HepG2 (cell line): ENCODE results near the gene CHMP6. TPM values are rescaled to one million over a fixed set of nuclear protein-coding genes. Genes with fewer than 3 reads are reported as not detected.

Experiments used
- ARNT ChIP-seq: fragments of 450-650 bp; IDR thresholded peaks from 2 replicates; pipeline ENCODE4 v1.6.1; 2017
- DMAP1 ChIP-seq: IDR thresholded peaks from 2 replicates; pipeline ENCODE4 v1.6.1; 2016
- IKZF4 ChIP-seq: sonication (generic); formaldehyde crosslinking; IDR thresholded peaks from 2 replicates; pipeline ENCODE4 v1.5.1; 2020; ENCODE audit warnings: borderline replicate concordance, mild to moderate bottlenecking, low read depth, missing genetic modification reagents; ENCODE audit errors: not compliant biosample characterization
- ISX ChIP-seq: sonication (generic); formaldehyde crosslinking; conservative IDR thresholded peaks from 2 replicates; pipeline ENCODE4 v1.5.0; 2020; ENCODE audit warnings: missing genetic modification reagents
- MXI1 ChIP-seq: IDR thresholded peaks from 3 replicates; pipeline ENCODE4 v1.6.1; 2012; ENCODE audit warnings: low read depth, low read length, inconsistent platforms, borderline replicate concordance
- NR2C2 ChIP-seq: sonication (generic); formaldehyde crosslinking; IDR thresholded peaks from 2 replicates; pipeline ENCODE4 v1.4.0; 2020; ENCODE audit warnings: missing genetic modification reagents, mild to moderate bottlenecking, moderate library complexity, borderline replicate concordance
- PAWR ChIP-seq: sonication (generic); formaldehyde crosslinking; IDR thresholded peaks from 2 replicates; pipeline ENCODE4 v1.4.0; 2020; ENCODE audit warnings: missing genetic modification reagents, mild to moderate bottlenecking, borderline replicate concordance
- PRMT3 ChIP-seq: sonication (generic); formaldehyde crosslinking; IDR thresholded peaks from 2 replicates; pipeline ENCODE4 v1.8.1; 2022; ENCODE audit warnings: low read depth, mild to moderate bottlenecking, moderate library complexity, missing genetic modification reagents, borderline replicate concordance
- RELA ChIP-seq: sonication (generic); formaldehyde crosslinking; IDR thresholded peaks from 2 replicates; pipeline ENCODE4 v1.4.0; 2020; ENCODE audit warnings: missing genetic modification reagents
- RXRA ChIP-seq: sonication (generic); formaldehyde crosslinking; IDR thresholded peaks from 2 replicates; pipeline ENCODE4 v1.5.1; 2020; ENCODE audit warnings: missing genetic modification reagents
- SRSF9 ChIP-seq: fragments of 200-400 bp; formaldehyde crosslinking; IDR thresholded peaks from 2 replicates; pipeline ENCODE4 v1.6.1; 2018; ENCODE audit warnings: borderline replicate concordance, mild to moderate bottlenecking, low read depth, low read length; ENCODE audit not compliant: insufficient read depth, poor library complexity, severe bottlenecking
- TGIF2 ChIP-seq: IDR thresholded peaks from 2 replicates; pipeline ENCODE4 v1.6.1; 2016; ENCODE audit warnings: control low read depth, missing compliant biosample characterization
- U2AF1 ChIP-seq: fragments of 200-400 bp; formaldehyde crosslinking; optimal IDR thresholded peaks from 2 replicates; pipeline ENCODE3; 2017; ENCODE audit warnings: mild to moderate bottlenecking, low read depth, low read length
- ZMAT3 ChIP-seq: sonication (generic); formaldehyde crosslinking; conservative IDR thresholded peaks from 2 replicates; pipeline ENCODE4 v1.7.0; 2021; ENCODE audit warnings: missing genetic modification reagents
- ZMYM3 ChIP-seq: sonication (generic); formaldehyde crosslinking; IDR thresholded peaks from 2 replicates; pipeline ENCODE4 v1.5.1; 2020; ENCODE audit warnings: mild to moderate bottlenecking, missing genetic modification reagents
- ZNF207 ChIP-seq: fragments of 450-650 bp; IDR thresholded peaks from 2 replicates; pipeline ENCODE4 v1.6.1; 2016; ENCODE audit warnings: antibody characterized with exemption, borderline replicate concordance
- ZNF263 ChIP-seq: sonication (generic); formaldehyde crosslinking; IDR thresholded peaks from 2 replicates; pipeline ENCODE4 v1.4.0; 2020; ENCODE audit warnings: missing genetic modification reagents
- ZNF431 ChIP-seq: sonication (generic); formaldehyde crosslinking; IDR thresholded peaks from 2 replicates; pipeline ENCODE4 v1.9.0; 2022; ENCODE audit warnings: missing genetic modification reagents, low read depth, mild to moderate bottlenecking, borderline replicate concordance
- ZNF549 ChIP-seq: sonication (generic); formaldehyde crosslinking; IDR thresholded peaks from 2 replicates; pipeline ENCODE4 v1.5.0; 2020; ENCODE audit warnings: missing genetic modification reagents
- ZNF883 ChIP-seq: sonication (generic); formaldehyde crosslinking; IDR thresholded peaks from 2 replicates; pipeline ENCODE4 v1.5.1; 2020; ENCODE audit warnings: mild to moderate bottlenecking, missing genetic modification reagents; ENCODE audit errors: not compliant biosample characterization
- ZSCAN9 ChIP-seq: IDR thresholded peaks from 2 replicates; pipeline ENCODE4 v1.6.1; 2016; ENCODE audit warnings: borderline replicate concordance
- polyA plus RNA-seq, 8 experiments: library from polyadenylated mRNA; depleted of rRNA in 3 of 8; stranded (reverse) in 7 of 8; unstranded in 1 of 8; fragments of >200 nt; fragmentation: Illumina TruSeq in 4 of 8; extraction: Trizol in 4 of 8; gene quantifications; 2 replicates each; pipeline versions ENCODE4 v1.2.1 to v1.2.3, GENCODE V29; 2011 to 2016; ENCODE audit warnings: low read depth in 4 of 8, missing spikeins in 1 of 8, mixed read lengths in 1 of 8; ENCODE audit not compliant: insufficient read depth in 1 of 8
- total RNA-seq, 5 experiments: library from RNA; depleted of rRNA; stranded (reverse); fragments of >200 nt; fragmentation: Illumina TruSeq; extraction: Trizol; gene quantifications; 2 replicates each; pipeline ENCODE4 v1.2.3, GENCODE V29; 2016; ENCODE audit warnings: low read depth in 1 of 5
- TF ChIP-seq, protein P1 (sequence below): sonication (generic); formaldehyde crosslinking; IDR thresholded peaks from 2 replicates; pipeline ENCODE4 v1.8.0; 2022; ENCODE audit warnings: missing genetic modification reagents, low read depth, mild to moderate bottlenecking, borderline replicate concordance
- TF ChIP-seq, protein P2 (sequence below): sonication (generic); formaldehyde crosslinking; IDR thresholded peaks from 2 replicates; pipeline ENCODE4 v1.4.0; 2020; ENCODE audit warnings: missing genetic modification reagents
- TF ChIP-seq, protein P3 (sequence below): sonication (generic); formaldehyde crosslinking; IDR thresholded peaks from 2 replicates; pipeline ENCODE4 v1.8.0; 2022; ENCODE audit warnings: mild to moderate bottlenecking, missing genetic modification reagents

The CHMP6 gene
- total and polyA plus RNA-seq, 2 of the 13 experiments (the other 11 are each of a cell fraction or from before 2014, with no cell fraction given): 11.1 to 24.2 TPM

DNA sequence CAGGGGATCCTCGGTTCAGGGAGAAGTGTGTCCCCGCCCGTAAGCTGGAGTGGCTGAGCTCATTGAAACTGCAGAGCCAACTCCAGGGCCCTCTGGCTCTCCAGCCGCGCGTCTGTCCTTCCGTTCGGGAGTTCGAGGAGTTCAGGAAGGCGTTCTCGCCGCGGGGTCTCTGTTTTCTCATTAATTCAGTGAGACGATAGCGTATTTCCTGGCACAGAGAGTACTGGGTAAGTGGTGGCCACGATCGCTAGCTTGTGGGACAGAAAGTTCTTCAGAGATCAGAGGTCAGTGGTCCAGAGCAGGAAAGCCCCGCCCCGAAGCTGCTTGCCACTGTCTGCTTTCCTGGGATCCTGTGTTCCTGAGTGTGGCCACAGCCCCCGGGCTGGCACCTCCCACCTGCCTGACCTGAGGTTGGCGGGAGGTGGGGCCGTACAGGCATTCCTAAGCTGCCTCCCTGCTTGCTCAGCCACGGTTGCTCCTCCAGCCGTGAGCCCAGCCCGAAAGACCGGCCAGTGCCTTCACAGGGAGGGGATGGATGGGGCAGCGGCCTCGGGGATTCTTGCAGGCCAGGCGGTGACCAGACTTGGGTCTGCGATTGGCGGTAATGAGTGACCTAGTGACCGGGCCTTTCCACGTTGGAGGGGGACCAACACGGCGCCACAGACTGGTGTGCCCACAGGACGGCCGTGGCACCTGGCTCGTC lies 52.2 kb downstream of the CHMP6 start (continued):
- TF ChIP-seq ZNF207 (no peak), ZMYM3 (CRISPR knock-in tag) (no peak), TGIF2 (CRISPR knock-in tag) (peak; percentile 61; the same call in 1 of the 2 replicates), ZSCAN9 (CRISPR knock-in tag) (peak; percentile 71), NR2C2 (CRISPR knock-in tag) (peak; percentile 77), PAWR (CRISPR knock-in tag) (no peak), PRMT3 (CRISPR knock-in tag) (no peak), ZMAT3 (CRISPR knock-in tag) (peak; percentile 80; the same call in 1 of the 2 replicates), ARNT (no peak), MXI1 (no peak; the same call in 2 of the 3 replicates), ZNF431 (CRISPR knock-in tag) (no peak), ZNF883 (CRISPR knock-in tag) (no peak), RELA (CRISPR knock-in tag) (peak; percentile 29; the same call in 1 of the 2 replicates), ZNF263 (CRISPR knock-in tag) (no peak), IKZF4 (CRISPR knock-in tag) (no peak), SRSF9 (no peak), ZNF549 (CRISPR knock-in tag) (no peak), U2AF1 (no peak), RXRA (peak; percentile 75), DMAP1 (CRISPR knock-in tag) (no peak; the same call in none of the 2 replicates), ISX (CRISPR knock-in tag) (no peak)
- TF ChIP-seq, protein P1, sequence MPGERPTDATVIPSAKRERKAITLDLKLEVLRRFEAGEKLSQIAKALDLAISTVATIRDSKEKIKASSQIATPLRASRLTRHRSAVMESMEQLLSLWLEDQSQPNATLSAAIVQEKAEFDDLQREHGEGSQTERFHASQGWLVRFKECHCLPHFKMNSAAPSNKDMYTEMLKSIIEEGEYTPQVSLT (CRISPR knock-in tag): no peak
- TF ChIP-seq, protein P2, sequence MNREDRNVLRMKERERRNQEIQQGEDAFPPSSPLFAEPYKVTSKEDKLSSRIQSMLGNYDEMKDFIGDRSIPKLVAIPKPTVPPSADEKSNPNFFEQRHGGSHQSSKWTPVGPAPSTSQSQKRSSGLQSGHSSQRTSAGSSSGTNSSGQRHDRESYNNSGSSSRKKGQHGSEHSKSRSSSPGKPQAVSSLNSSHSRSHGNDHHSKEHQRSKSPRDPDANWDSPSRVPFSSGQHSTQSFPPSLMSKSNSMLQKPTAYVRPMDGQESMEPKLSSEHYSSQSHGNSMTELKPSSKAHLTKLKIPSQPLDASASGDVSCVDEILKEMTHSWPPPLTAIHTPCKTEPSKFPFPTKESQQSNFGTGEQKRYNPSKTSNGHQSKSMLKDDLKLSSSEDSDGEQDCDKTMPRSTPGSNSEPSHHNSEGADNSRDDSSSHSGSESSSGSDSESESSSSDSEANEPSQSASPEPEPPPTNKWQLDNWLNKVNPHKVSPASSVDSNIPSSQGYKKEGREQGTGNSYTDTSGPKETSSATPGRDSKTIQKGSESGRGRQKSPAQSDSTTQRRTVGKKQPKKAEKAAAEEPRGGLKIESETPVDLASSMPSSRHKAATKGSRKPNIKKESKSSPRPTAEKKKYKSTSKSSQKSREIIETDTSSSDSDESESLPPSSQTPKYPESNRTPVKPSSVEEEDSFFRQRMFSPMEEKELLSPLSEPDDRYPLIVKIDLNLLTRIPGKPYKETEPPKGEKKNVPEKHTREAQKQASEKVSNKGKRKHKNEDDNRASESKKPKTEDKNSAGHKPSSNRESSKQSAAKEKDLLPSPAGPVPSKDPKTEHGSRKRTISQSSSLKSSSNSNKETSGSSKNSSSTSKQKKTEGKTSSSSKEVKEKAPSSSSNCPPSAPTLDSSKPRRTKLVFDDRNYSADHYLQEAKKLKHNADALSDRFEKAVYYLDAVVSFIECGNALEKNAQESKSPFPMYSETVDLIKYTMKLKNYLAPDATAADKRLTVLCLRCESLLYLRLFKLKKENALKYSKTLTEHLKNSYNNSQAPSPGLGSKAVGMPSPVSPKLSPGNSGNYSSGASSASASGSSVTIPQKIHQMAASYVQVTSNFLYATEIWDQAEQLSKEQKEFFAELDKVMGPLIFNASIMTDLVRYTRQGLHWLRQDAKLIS: no peak
- TF ChIP-seq, protein P3, sequence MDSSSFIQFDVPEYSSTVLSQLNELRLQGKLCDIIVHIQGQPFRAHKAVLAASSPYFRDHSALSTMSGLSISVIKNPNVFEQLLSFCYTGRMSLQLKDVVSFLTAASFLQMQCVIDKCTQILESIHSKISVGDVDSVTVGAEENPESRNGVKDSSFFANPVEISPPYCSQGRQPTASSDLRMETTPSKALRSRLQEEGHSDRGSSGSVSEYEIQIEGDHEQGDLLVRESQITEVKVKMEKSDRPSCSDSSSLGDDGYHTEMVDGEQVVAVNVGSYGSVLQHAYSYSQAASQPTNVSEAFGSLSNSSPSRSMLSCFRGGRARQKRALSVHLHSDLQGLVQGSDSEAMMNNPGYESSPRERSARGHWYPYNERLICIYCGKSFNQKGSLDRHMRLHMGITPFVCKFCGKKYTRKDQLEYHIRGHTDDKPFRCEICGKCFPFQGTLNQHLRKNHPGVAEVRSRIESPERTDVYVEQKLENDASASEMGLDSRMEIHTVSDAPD: no peak
